ENCODE results near the gene ZFAND2A.
"Not testable (repeated sequence)": the region's sequence is repeated elsewhere in the genome, so short reads cannot be mapped to it uniquely, and the experiment has no call there.

Gene ZFAND2A

GRCh38 chr7:1121886-1122831, 37.8 kb downstream of the ZFAND2A start:
- DNase-seq: no peak

DNA sequence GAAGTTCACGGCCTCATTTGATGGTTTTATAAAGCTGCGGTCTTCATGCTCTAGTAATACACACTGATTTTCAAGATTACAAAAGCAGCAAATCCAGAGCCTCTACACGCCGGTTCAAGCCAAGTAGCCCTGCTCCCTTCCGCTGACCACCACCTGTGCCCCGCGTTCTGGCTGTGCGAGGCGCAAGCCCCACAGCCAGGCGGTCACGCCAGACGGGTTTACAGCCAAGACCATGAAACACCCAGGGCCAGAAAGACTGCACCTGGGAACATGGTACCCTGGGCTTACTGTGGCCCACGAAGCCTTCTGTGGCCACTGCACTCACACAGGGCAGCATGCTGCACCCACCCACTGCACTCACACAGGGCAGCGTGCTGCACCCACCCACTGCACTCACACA, 38.5 kb downstream of the ZFAND2A start:
- no peak for DNase-seq

GRCh38 chr7:1120791-1121190, 39.2 kb downstream of the ZFAND2A start:
- DNase-seq: no peak

- DNase-seq: no peak
These were observed 40.8 kb downstream of the ZFAND2A start for GRCh38 chr7:1119201-1119600.

GRCh38 chr7:1117321-1117928, 42.6 kb downstream of the ZFAND2A start:
- DNase-seq: no peak

- not testable (repeated sequence) for DNase-seq
These were observed 43.5 kb downstream of the ZFAND2A start for GRCh38 chr7:1116383-1117008.

- DNase-seq: not testable (repeated sequence)
These were observed 44.6 kb downstream of the ZFAND2A start for GRCh38 chr7:1115171-1116045.

DNA sequence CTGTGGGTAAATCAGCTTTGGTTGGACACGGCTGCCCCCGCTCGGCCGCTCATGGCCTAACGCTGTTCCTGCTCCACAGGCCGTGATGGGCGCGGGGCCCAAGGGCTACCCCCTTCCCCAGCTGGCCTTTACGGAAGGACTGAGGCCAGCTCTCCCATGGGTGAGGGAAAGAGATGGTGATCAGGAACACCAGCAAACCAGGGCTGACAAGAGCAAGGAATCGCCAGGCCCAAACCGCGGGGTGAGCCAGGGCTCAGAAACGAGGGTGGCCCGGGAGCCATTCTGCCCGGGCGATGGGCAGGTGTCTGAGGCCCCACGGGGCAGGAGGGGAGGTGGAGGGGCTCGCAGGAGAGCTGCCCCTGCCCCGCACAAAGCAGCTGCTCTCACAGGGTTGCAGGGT, 45.5 kb downstream of the ZFAND2A start:
- DNase-seq: no peak

- no peak for DNase-seq
These were observed 45.9 kb downstream of the ZFAND2A start for GRCh38 chr7:1114088-1114487.

DNA sequence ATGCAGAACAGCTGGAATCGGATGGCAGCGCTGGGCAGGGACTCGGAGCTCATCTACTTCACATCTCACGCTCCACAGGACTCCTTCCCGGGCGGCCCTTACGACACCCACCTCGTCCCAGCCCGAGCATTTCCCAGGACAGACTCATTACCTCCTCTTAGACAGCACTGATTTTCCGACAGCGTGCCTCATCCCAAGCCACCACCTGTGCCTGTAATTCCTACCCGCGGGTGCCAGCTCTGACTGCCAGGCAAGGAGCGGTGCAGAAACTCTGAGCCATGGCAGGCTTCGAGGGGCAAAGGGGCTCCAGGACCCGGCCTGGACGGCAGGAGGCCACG, 46.5 kb downstream of the ZFAND2A start:
- DNase-seq: no peak

- DNase-seq: no peak
These were observed 47.1 kb downstream of the ZFAND2A start for GRCh38 chr7:1112625-1113547.

DNA sequence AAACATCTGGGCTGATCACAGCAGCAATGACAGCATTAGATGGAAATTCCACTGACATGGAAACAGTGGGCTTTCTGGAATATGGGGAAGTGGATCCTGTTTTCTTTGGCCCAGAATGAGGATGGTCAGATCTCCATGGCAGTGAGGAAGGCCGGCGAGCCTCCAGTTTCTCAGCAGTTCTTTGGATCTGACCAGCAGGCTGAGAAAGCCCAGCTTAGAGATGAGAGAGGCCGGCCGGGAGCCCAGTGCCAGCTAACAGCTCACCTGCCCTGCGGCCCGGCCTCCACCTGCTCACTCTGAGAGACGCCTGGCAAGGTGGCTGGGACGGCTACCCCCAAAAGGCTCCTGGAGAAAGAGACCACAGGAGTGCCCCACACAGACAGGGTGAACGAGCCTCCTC, 47.9 kb downstream of the ZFAND2A start:
- no peak for DNase-seq

- no peak for DNase-seq
These were observed 48.8 kb downstream of the ZFAND2A start for GRCh38 chr7:1111156-1111555.

GRCh38 chr7:1110358-1110757, 49.6 kb downstream of the ZFAND2A start:
- no peak for DNase-seq

GRCh38 chr7:1109581-1110310, 50.2 kb downstream of the ZFAND2A start:
- no peak for DNase-seq

- DNase-seq: no peak
These were observed 51.6 kb downstream of the ZFAND2A start for GRCh38 chr7:1108264-1108920.

DNA sequence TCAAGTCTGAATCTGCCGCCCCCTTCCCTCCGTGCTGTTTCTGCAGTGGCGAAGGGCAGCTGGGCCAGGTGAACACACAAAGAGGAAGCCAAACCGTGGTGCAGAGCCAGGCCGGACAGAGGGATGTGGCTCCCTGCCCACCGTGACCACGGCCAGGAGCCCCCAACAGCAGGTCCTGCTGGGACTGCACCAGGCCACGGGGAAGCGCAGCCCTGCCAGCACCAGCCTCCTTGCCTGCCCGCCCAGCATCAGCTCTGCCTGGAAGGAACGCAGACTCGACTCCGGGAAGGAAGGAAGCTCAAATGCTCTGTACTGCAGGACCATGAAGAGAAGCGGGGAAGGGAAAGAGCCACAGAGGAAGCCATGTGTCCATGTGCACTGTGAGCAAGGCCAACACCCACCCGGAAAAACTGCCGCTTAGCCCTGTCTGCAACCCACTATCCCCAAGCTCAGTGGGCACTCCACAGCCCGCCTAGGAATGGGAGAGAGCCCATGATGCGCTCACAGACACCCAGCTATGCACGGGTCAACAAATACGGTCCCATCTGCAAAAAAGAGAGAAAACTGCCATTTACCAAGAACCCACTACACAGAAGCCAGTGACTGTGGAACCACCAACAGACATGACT, 53.1 kb downstream of the ZFAND2A start:
- no peak for DNase-seq

- no peak for DNase-seq
These were observed 53.8 kb downstream of the ZFAND2A start for GRCh38 chr7:1106063-1106792.

- no peak for DNase-seq
These were observed 54.8 kb downstream of the ZFAND2A start for GRCh38 chr7:1105189-1105588.

Measured in NCI-H1436 (cell line).